NCI-H82 treated with DMSO at 0.1 percent for 48 hours (cell line): ENCODE measurements around the gene DEFB112.

Experiments used
- DNase-seq: peaks from one replicate; lab custom pipeline; 2025; ENCODE audit not compliant: unreplicated experiment; lab: John Stamatoyannopoulos, UW

DEFB112 gene

GRCh38 chr6:50003139-50003538, 46.6 kb downstream of the DEFB112 start:
- no peak for DNase-seq

- no peak for DNase-seq
Observed at GRCh38 chr6:49995278-49995677, 54.5 kb downstream of the DEFB112 start.
